H1 (cell line): ENCODE results near the gene CHTF8.
"Not testable (repeated sequence)": the region's sequence is repeated elsewhere in the genome, so short reads cannot be mapped to it uniquely, and the experiment has no call there.

Experiments
- CEBPB ChIP-seq: IDR thresholded peaks from 2 replicates; pipeline ENCODE4 v1.6.1; 2012; ENCODE audit warnings: low read depth, low read length
- CTCF ChIP-seq, 3 experiments: IDR thresholded peaks; 1 replicate in 2 of 3; 2 replicates in 1 of 3; pipeline versions ENCODE4 v1.5.1 to v1.6.1; 2011; ENCODE audit warnings: low read length in 3 of 3, mild to moderate bottlenecking in 3 of 3, inconsistent platforms in 2 of 3, low read depth in 1 of 3, moderate library complexity in 1 of 3; ENCODE audit not compliant: insufficient read depth in 1 of 3; ENCODE audit errors: control extremely low read depth in 1 of 3
- EP300 ChIP-seq, 2 experiments: IDR thresholded peaks; 1 replicate in 1 of 2; 2 replicates in 1 of 2; pipeline ENCODE4 v1.6.1; 2011 to 2012; ENCODE audit warnings: low read depth in 2 of 2, low read length in 2 of 2, mild to moderate bottlenecking in 2 of 2, borderline replicate concordance in 1 of 2, inconsistent platforms in 1 of 2, moderate library complexity in 1 of 2
- JUND ChIP-seq: IDR thresholded peaks from 2 replicates; pipeline ENCODE4 v1.6.1; 2011; ENCODE audit warnings: mild to moderate bottlenecking, improper control_type of control experiment, low read length
- POLR2AphosphoS5 ChIP-seq: IDR thresholded peaks from 2 replicates; pipeline ENCODE4 v1.6.1; 2011; ENCODE audit warnings: low read depth, low read length
- TCF12 ChIP-seq: IDR thresholded peaks from 2 replicates; pipeline ENCODE4 v1.6.1; 2011; ENCODE audit warnings: low read depth, mild to moderate bottlenecking, low read length

- TF ChIP-seq CTCF (IDR thresholded peaks at IDR 0.05; ENCODE audit: control extremely low read depth in 1 of 3, insufficient read depth in 1 of 3, low read depth in 1 of 3, low read length in 3 of 3); CEBPB; EP300 (IDR thresholded peaks at IDR 0.05; ENCODE audit: borderline replicate concordance in 1 of 2, low read depth in 2 of 2, low read length in 2 of 2); TCF12; JUND; POLR2AphosphoS5: not testable (repeated sequence)
Observed at GRCh38 chr16:69139464-69139863, 7.1 kb upstream of the CHTF8 start.
